Effector memory CD8-positive, alpha-beta T cell (primary cell): ENCODE measurements around the gene WWOX.

Source experiments
- ATAC-seq: fragments of 150-1000 bp; cut with Tn5 transposase; replicated peaks from 2 replicates; pipeline ENCODE4 v1.10.0; 2021; ENCODE audit warnings: mild to moderate bottlenecking, moderate library complexity
- DNase-seq, 3 experiments: peaks; one replicate each; pipeline ENCODE4 v3.0.0; 2021
- H3K27ac Mint-ChIP-seq, 2 donors: one replicate each; pipeline ENCODE4 v1.8.0; 2022; ENCODE audit warnings: mild to moderate bottlenecking in 2 of 2, mixed read lengths in 2 of 2, moderate library complexity in 2 of 2
- H3K27me3 Mint-ChIP-seq, 2 donors: one replicate each; pipeline ENCODE4 v1.8.0; 2022; ENCODE audit warnings: mixed read lengths in 2 of 2
- H3K36me3 Mint-ChIP-seq: one replicate; pipeline ENCODE4 v1.8.0; 2022; ENCODE audit warnings: mild to moderate bottlenecking, moderate library complexity, mixed read lengths; ENCODE audit not compliant: insufficient read depth
- H3K4me1 Mint-ChIP-seq, 2 donors: one replicate each; pipeline ENCODE4 v1.8.0; 2022; ENCODE audit warnings: low read depth in 2 of 2, mixed read lengths in 2 of 2
- H3K4me3 Mint-ChIP-seq, 2 donors: one replicate each; pipeline ENCODE4 v1.8.0; 2022; ENCODE audit warnings: mild to moderate bottlenecking in 2 of 2, mixed read lengths in 2 of 2, moderate library complexity in 2 of 2
- H3K9me3 Mint-ChIP-seq, 2 donors: one replicate each; pipeline ENCODE4 v1.8.0; 2022; ENCODE audit warnings: mixed read lengths in 2 of 2

Gene WWOX

GRCh38 chr16:78811247-78811646 is 711.8 kb downstream of the WWOX start:
- no peak for ATAC-seq
- Mint-ChIP-seq H3K27ac (peak overlapping the region in 1 of 2 donors; percentile 17), H3K27me3 (no peaks in the 10 kb centered on the region)

GRCh38 chr16:78812582-78812981 is 713.1 kb downstream of the WWOX start:
- DNase-seq (no peak), ATAC-seq (no peak)
- no peak overlapping the region for H3K27ac Mint-ChIP-seq
- H3K4me1 Mint-ChIP-seq: peaks cover 2 to 8% of the 10 kb centered on the region in 2 donors
- H3K27me3 Mint-ChIP-seq: no peaks in the 10 kb centered on the region
- no peaks in the 10 kb centered on the region for H3K36me3 Mint-ChIP-seq
- H3K9me3 Mint-ChIP-seq: no peaks in the 10 kb centered on the region
- no peak overlapping the region for H3K4me3 Mint-ChIP-seq

More at GRCh38 chr16:78811247-78811646, 711.8 kb downstream of the WWOX start:
- Mint-ChIP-seq H3K4me1 (peaks cover 2 to 8% of the 10 kb centered on the region in 2 donors), H3K4me3 (no peak overlapping the region), H3K36me3 (no peaks in the 10 kb centered on the region), H3K9me3 (no peaks in the 10 kb centered on the region)
- no peak for DNase-seq

GRCh38 chr16:78813661-78814311 is 714.3 kb downstream of the WWOX start:
- ATAC-seq (no peak), DNase-seq (no peak)
- Mint-ChIP-seq H3K4me1 (peaks cover 2 to 8% of the 10 kb centered on the region in 2 donors), H3K27ac (no peak overlapping the region), H3K4me3 (no peak overlapping the region), H3K27me3 (no peaks in the 10 kb centered on the region), H3K36me3 (no peaks in the 10 kb centered on the region), H3K9me3 (no peaks in the 10 kb centered on the region)

- Mint-ChIP-seq H3K27ac (peak overlapping the region; percentile 3 to 16), H3K4me3 (no peak overlapping the region), H3K4me1 (peaks cover 0 to 5% of the 10 kb centered on the region in 2 donors), H3K27me3 (no peaks in the 10 kb centered on the region), H3K36me3 (no peaks in the 10 kb centered on the region), H3K9me3 (no peaks in the 10 kb centered on the region)
- no peak for ATAC-seq
- DNase-seq: no peak
Observed at GRCh38 chr16:78815713-78816112, 716.3 kb downstream of the WWOX start.

GRCh38 chr16:78816499-78817195 is 717.2 kb downstream of the WWOX start:
- peaks cover 2% of the 10 kb centered on the region for H3K36me3 Mint-ChIP-seq
- ATAC-seq: no peak
- no peak overlapping the region for H3K4me3 Mint-ChIP-seq
- H3K27me3 Mint-ChIP-seq: no peaks in the 10 kb centered on the region
- peaks cover 0 to under 1% of the 10 kb centered on the region in 2 donors for H3K4me1 Mint-ChIP-seq
- no peaks in the 10 kb centered on the region for H3K9me3 Mint-ChIP-seq
- no peak for DNase-seq
- H3K27ac Mint-ChIP-seq: no peak overlapping the region

- ATAC-seq: no peak
- Mint-ChIP-seq H3K36me3 (peaks cover 2% of the 10 kb centered on the region), H3K4me1 (no peaks in the 10 kb centered on the region), H3K4me3 (no peak overlapping the region), H3K27ac (no peak overlapping the region), H3K27me3 (no peaks in the 10 kb centered on the region), H3K9me3 (no peaks in the 10 kb centered on the region)
- DNase-seq: no peak
Observed at GRCh38 chr16:78817200-78817739, 717.8 kb downstream of the WWOX start.

- DNase-seq (no peak), ATAC-seq (no peak)
- Mint-ChIP-seq H3K27me3 (no peaks in the 10 kb centered on the region), H3K36me3 (peaks cover 2% of the 10 kb centered on the region), H3K9me3 (no peaks in the 10 kb centered on the region), H3K27ac (no peak overlapping the region), H3K4me1 (peaks cover 2 to 4% of the 10 kb centered on the region in 2 donors), H3K4me3 (no peak overlapping the region)
Observed at GRCh38 chr16:78821335-78821734, 721.9 kb downstream of the WWOX start.

- H3K27ac Mint-ChIP-seq: no peak overlapping the region
- ATAC-seq: no peak
- H3K36me3 Mint-ChIP-seq: peaks cover 2% of the 10 kb centered on the region
- H3K4me3 Mint-ChIP-seq: no peak overlapping the region
- DNase-seq: no peak
- no peaks in the 10 kb centered on the region for H3K9me3 Mint-ChIP-seq
- peaks cover 4 to 7% of the 10 kb centered on the region in 2 donors for H3K4me1 Mint-ChIP-seq
- H3K27me3 Mint-ChIP-seq: no peaks in the 10 kb centered on the region
Observed at GRCh38 chr16:78822509-78822908, 723.1 kb downstream of the WWOX start.

GRCh38 chr16:78823027-78823426 is 723.6 kb downstream of the WWOX start:
- Mint-ChIP-seq H3K27me3 (no peaks in the 10 kb centered on the region), H3K36me3 (peaks cover 2% of the 10 kb centered on the region), H3K27ac (no peak overlapping the region), H3K4me3 (no peak overlapping the region), H3K9me3 (no peaks in the 10 kb centered on the region), H3K4me1 (peaks cover 4 to 7% of the 10 kb centered on the region in 2 donors)
- DNase-seq: no peak
- no peak for ATAC-seq

- Mint-ChIP-seq H3K4me1 (peaks cover 3 to 6% of the 10 kb centered on the region in 2 donors), H3K36me3 (no peaks in the 10 kb centered on the region), H3K27ac (no peak overlapping the region), H3K4me3 (no peak overlapping the region), H3K9me3 (no peaks in the 10 kb centered on the region), H3K27me3 (no peaks in the 10 kb centered on the region)
- DNase-seq (no peak), ATAC-seq (no peak)
Observed at GRCh38 chr16:78829280-78829679, 729.8 kb downstream of the WWOX start.

- no peaks in the 10 kb centered on the region for H3K9me3 Mint-ChIP-seq
- DNase-seq (no peak), ATAC-seq (no peak)
- peaks cover 0 to 5% of the 10 kb centered on the region in 2 donors for H3K4me1 Mint-ChIP-seq
- no peaks in the 10 kb centered on the region for H3K36me3 Mint-ChIP-seq
- no peak overlapping the region for H3K4me3 Mint-ChIP-seq
- no peaks in the 10 kb centered on the region for H3K27me3 Mint-ChIP-seq
- H3K27ac Mint-ChIP-seq: no peak overlapping the region
Observed at GRCh38 chr16:78830599-78830998, 731.1 kb downstream of the WWOX start.

GRCh38 chr16:78832100-78832499 is 732.6 kb downstream of the WWOX start:
- Mint-ChIP-seq H3K9me3 (no peaks in the 10 kb centered on the region), H3K36me3 (no peaks in the 10 kb centered on the region), H3K27me3 (no peaks in the 10 kb centered on the region), H3K27ac (no peak overlapping the region), H3K4me3 (no peak overlapping the region), H3K4me1 (peaks cover 0 to under 1% of the 10 kb centered on the region in 2 donors)
- DNase-seq: no peak
- no peak for ATAC-seq

- no peak for DNase-seq
- H3K4me3 Mint-ChIP-seq: peak overlapping the region in 1 of 2 donors; percentile 12
- ATAC-seq: no peak
- no peaks in the 10 kb centered on the region for H3K9me3 Mint-ChIP-seq
- H3K27ac Mint-ChIP-seq: peak overlapping the region; percentile 29 to 37
- H3K4me1 Mint-ChIP-seq: peaks cover 0 to 3% of the 10 kb centered on the region in 2 donors
- no peaks in the 10 kb centered on the region for H3K36me3 Mint-ChIP-seq
- H3K27me3 Mint-ChIP-seq: no peaks in the 10 kb centered on the region
Observed at GRCh38 chr16:78836802-78837491, 737.5 kb downstream of the WWOX start.
